ENCODE measurements around the gene NOTCH3.
A peak's percentile ranks its signal among the peaks of the same experiment; 100 is the strongest.

NOTCH3 gene

GRCh38 chr19:15124572-15125231, 76.1 kb downstream of the NOTCH3 start:
- TF ChIP-seq, protein P1, sequence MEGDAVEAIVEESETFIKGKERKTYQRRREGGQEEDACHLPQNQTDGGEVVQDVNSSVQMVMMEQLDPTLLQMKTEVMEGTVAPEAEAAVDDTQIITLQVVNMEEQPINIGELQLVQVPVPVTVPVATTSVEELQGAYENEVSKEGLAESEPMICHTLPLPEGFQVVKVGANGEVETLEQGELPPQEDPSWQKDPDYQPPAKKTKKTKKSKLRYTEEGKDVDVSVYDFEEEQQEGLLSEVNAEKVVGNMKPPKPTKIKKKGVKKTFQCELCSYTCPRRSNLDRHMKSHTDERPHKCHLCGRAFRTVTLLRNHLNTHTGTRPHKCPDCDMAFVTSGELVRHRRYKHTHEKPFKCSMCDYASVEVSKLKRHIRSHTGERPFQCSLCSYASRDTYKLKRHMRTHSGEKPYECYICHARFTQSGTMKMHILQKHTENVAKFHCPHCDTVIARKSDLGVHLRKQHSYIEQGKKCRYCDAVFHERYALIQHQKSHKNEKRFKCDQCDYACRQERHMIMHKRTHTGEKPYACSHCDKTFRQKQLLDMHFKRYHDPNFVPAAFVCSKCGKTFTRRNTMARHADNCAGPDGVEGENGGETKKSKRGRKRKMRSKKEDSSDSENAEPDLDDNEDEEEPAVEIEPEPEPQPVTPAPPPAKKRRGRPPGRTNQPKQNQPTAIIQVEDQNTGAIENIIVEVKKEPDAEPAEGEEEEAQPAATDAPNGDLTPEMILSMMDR (IDR thresholded peaks at IDR 0.05; ENCODE audit: control insufficient read depth, extremely low read depth, insufficient read depth) = no peak
- no peak for DNase-seq (ENCODE audit: low read depth)
- H3K4me3 ChIP-seq (ENCODE audit: low read depth, low read length) = peak overlapping the region; percentile 84

GRCh38 chr19:15123900-15124299, 76.9 kb downstream of the NOTCH3 start:
- DNase-seq (ENCODE audit: low read depth) = peak; percentile 56
- TF ChIP-seq, protein P1 (IDR thresholded peaks at IDR 0.05; ENCODE audit: control insufficient read depth, extremely low read depth, insufficient read depth) = no peak
- H3K4me3 ChIP-seq (ENCODE audit: low read depth, low read length) = no peak overlapping the region

- TF ChIP-seq, protein P1 (IDR thresholded peaks at IDR 0.05; ENCODE audit: control insufficient read depth, extremely low read depth, insufficient read depth) = no peak
- no peak overlapping the region for H3K4me3 ChIP-seq (ENCODE audit: low read depth, low read length)
- no peak for DNase-seq (ENCODE audit: low read depth)
These were observed 77.5 kb downstream of the NOTCH3 start for GRCh38 chr19:15123031-15123890.

DNA sequence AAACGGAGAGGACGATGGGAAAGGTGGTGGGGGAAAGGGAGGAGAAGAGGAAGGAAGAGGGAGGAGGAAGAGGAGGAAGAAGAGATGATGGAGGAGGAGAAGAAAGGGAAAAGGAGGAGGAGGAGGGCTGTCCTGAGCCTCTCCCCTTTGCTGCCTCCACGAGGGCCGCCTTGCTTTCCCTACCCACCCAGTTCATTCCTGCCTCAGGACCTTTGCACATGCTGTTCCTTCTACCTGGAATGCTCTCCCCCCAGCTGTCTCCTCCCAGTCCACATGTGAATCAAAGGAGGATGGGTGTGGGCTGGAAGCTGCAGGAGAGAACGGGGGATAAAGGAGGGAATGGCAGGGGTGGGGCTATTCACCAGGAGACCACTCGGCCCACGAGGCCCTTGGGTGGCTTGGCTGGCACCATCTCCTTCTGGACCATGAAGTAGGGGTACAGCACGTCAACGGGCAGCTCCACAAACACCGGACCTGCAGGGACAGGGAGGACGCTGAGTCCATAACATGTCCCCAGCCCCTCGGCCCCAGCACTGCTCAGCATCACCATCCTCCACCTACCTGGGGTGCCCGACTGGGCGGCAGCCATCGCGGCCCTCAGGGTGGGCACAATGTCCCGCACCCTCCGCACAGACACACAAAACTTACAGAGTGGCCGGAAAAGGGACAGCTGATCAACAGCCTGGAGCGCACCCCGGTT, 78.3 kb downstream of the NOTCH3 start:
- TF ChIP-seq, protein P1 (IDR thresholded peaks at IDR 0.05; ENCODE audit: control insufficient read depth, extremely low read depth, insufficient read depth) = no peak
- DNase-seq (ENCODE audit: low read depth) = no peak

DNA sequence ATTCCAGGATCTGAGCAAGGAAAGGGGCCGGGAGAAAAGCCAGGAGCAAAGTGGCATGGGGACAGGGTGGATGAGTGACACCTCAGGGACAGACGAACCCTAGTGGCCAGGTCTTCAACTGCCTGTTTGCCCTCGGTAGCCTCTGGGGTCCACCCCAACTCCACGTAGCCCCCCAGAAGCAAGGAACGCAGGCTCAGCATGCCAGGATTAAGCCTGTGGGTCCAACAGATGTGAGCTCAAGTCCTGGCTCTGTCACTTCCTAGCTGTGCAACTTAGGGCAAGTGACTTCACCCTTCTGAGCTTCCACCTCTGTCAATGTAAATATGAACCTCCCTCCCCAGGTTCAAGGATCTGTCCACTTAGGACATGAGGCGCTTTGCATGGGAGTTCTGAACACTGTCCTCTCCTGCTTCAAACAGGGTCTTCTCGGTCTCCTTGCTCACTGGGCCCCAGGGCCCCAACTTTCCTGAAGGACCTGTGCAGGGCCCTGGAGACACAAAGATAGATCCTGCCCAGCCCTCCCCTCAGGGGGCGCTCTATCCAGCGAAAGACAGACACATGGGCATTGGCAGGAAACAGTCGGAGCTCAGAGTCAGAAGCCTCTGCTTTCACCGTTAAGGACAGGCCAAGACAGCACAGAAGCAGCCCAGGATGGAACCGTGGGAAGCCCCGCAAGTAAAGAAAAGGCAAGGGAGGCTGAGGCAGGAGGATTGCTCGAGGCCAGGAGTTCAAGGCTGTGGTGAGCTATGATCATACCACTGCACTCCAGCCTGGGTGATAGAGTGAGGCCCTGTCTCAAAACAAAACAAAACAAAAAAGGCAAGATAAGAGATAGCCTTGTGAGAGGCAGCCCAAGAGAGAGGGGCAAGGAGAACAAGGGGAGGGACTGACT, 80.4 kb downstream of the NOTCH3 start:
- TF ChIP-seq, protein P1 (IDR thresholded peaks at IDR 0.05; ENCODE audit: control insufficient read depth, extremely low read depth, insufficient read depth) = no peak
- no peak overlapping the region for H3K4me3 ChIP-seq (ENCODE audit: low read depth, low read length)
- DNase-seq (ENCODE audit: low read depth) = no peak

More for the DNA sequence above, 78.3 kb downstream of the NOTCH3 start:
- no peak overlapping the region for H3K4me3 ChIP-seq (ENCODE audit: low read depth, low read length)
